COLO829 (cell line): ENCODE results near the gene SEL1L3.

Experiments used
- DNase-seq: peaks from one replicate; pipeline ENCODE4 v3.0.0; 2012; ENCODE audit warnings: low spot score

SEL1L3 gene

GRCh38 chr4:25788703-25789238 lies 74.0 kb downstream of the SEL1L3 start:
- no peak for DNase-seq

- no peak for DNase-seq
Observed at GRCh38 chr4:25786497-25787065, 76.2 kb downstream of the SEL1L3 start.

- DNase-seq = no peak
Observed at GRCh38 chr4:25783943-25784342, 78.8 kb downstream of the SEL1L3 start.

GRCh38 chr4:25783126-25783525 lies 79.7 kb downstream of the SEL1L3 start:
- DNase-seq = no peak

- DNase-seq = no peak
Observed at GRCh38 chr4:25782482-25782881, 80.3 kb downstream of the SEL1L3 start.

GRCh38 chr4:25779021-25779420 lies 83.8 kb downstream of the SEL1L3 start:
- DNase-seq = no peak

GRCh38 chr4:25776795-25777194 lies 86.0 kb downstream of the SEL1L3 start:
- DNase-seq = no peak

GRCh38 chr4:25775166-25775565 lies 87.6 kb downstream of the SEL1L3 start:
- DNase-seq = no peak

- no peak for DNase-seq
Observed at GRCh38 chr4:25773358-25773757, 89.4 kb downstream of the SEL1L3 start.

GRCh38 chr4:25771672-25772071 lies 91.1 kb downstream of the SEL1L3 start:
- no peak for DNase-seq

- DNase-seq = no peak
Observed at GRCh38 chr4:25770847-25771246, 91.9 kb downstream of the SEL1L3 start.

- DNase-seq = no peak
Observed at GRCh38 chr4:25769251-25769650, 93.5 kb downstream of the SEL1L3 start.

GRCh38 chr4:25767877-25768725 lies 94.7 kb downstream of the SEL1L3 start:
- peak; percentile 55 for DNase-seq

GRCh38 chr4:25760518-25761157 lies 102.2 kb downstream of the SEL1L3 start:
- DNase-seq = no peak

GRCh38 chr4:25760048-25760447 lies 102.7 kb downstream of the SEL1L3 start:
- no peak for DNase-seq

GRCh38 chr4:25759101-25759500 lies 103.7 kb downstream of the SEL1L3 start:
- no peak for DNase-seq

GRCh38 chr4:25757452-25757851 lies 105.3 kb downstream of the SEL1L3 start:
- no peak for DNase-seq

GRCh38 chr4:25756503-25756902 lies 106.3 kb downstream of the SEL1L3 start:
- no peak for DNase-seq

GRCh38 chr4:25755911-25756310 lies 106.9 kb downstream of the SEL1L3 start:
- DNase-seq = no peak

GRCh38 chr4:25753239-25753638 lies 109.5 kb downstream of the SEL1L3 start:
- DNase-seq = no peak

GRCh38 chr4:25750874-25751273 lies 111.9 kb downstream of the SEL1L3 start:
- no peak for DNase-seq

GRCh38 chr4:25749150-25749794 lies 113.5 kb downstream of the SEL1L3 start:
- DNase-seq = no peak
